PC-3 (cell line): ENCODE data around the gene C9. TPM values are rescaled to one million over a fixed set of nuclear protein-coding genes. Genes with fewer than 3 reads are reported as not detected.

Source experiments
- ATAC-seq: fragments of 200-7000 bp; cut with Tn5 transposase; 2 replicates; pipeline ENCODE4 v1.9.1; 2020; ENCODE audit warnings: mild to moderate bottlenecking, moderate library complexity
- BruUV-seq: library from RNA; stranded (reverse); fragments of 400-500 nt; replicated peaks from 2 replicates; lab custom pipeline; 2021; lab: Mats Ljungman, UMichigan
- CTCF ChIA-PET: fragments of 300-600 bp; sonication (Branson Sonifier 250); formaldehyde crosslinking; loops from one replicate; lab custom pipeline; 2022; ENCODE audit warnings: antibody characterized with exemption; lab: Charles Lee
- POLR2A ChIA-PET: fragments of 300-600 bp; sonication (Branson Sonifier 250); formaldehyde crosslinking; loops from one replicate; lab custom pipeline; 2022; ENCODE audit warnings: antibody characterized with exemption; ENCODE audit not compliant: unreplicated experiment; lab: Charles Lee
- DNase-seq: peaks from one replicate; pipeline ENCODE4 v3.0.0-alpha.2; 2015
- H2AFZ ChIP-seq: fragments of 300-600 bp; sonication (generic); 2 replicates; pipeline ENCODE4 v1.6.0; 2016; ENCODE audit warnings: antibody characterized with exemption, low read length
- H3F3A ChIP-seq: fragments of 300-600 bp; sonication (generic); one replicate; pipeline ENCODE4 v1.6.0; 2017; ENCODE audit warnings: antibody characterized with exemption, low read length, control low read depth, mild to moderate bottlenecking; ENCODE audit not compliant: unreplicated experiment
- H3K27ac ChIP-seq: fragments of 300-600 bp; sonication (generic); 2 replicates; pipeline ENCODE4 v1.5.1; 2016; ENCODE audit warnings: mild to moderate bottlenecking, low read length
- H3K27me3 ChIP-seq: fragments of 300-600 bp; sonication (generic); 2 replicates; pipeline ENCODE4 v1.6.1; 2016; ENCODE audit warnings: low read length, mixed read lengths
- H3K36me3 ChIP-seq: fragments of 300-600 bp; sonication (generic); 2 replicates; pipeline ENCODE4 v1.6.1; 2016; ENCODE audit warnings: low read depth, mixed run types, low read length, mixed read lengths
- H3K4me1 ChIP-seq: fragments of 300-600 bp; sonication (generic); 2 replicates; pipeline ENCODE4 v1.5.1; 2016; ENCODE audit warnings: low read length; ENCODE audit not compliant: insufficient read depth
- H3K4me2 ChIP-seq: fragments of 300-600 bp; sonication (generic); 2 replicates; pipeline ENCODE4 v1.6.0; 2016; ENCODE audit warnings: low read length
- H3K4me3 ChIP-seq: fragments of 300-600 bp; sonication (generic); 2 replicates; pipeline ENCODE4 v1.5.1; 2016; ENCODE audit warnings: mild to moderate bottlenecking, low read length, mixed read lengths
- H3K79me2 ChIP-seq: fragments of 300-600 bp; sonication (generic); 2 replicates; pipeline ENCODE4 v1.6.1; 2017; ENCODE audit warnings: low read length, mixed read lengths
- H3K9ac ChIP-seq: fragments of 300-600 bp; sonication (generic); 2 replicates; pipeline ENCODE4 v1.6.0; 2016; ENCODE audit warnings: mild to moderate bottlenecking, low read length
- H3K9me2 ChIP-seq: fragments of 300-600 bp; sonication (generic); replicated peaks from 2 replicates; pipeline ENCODE4 v1.6.1; 2016; ENCODE audit warnings: mixed run types, low read length, mixed read lengths
- H3K9me3 ChIP-seq: fragments of 300-600 bp; sonication (generic); 2 replicates; pipeline ENCODE4 v1.6.1; 2016; ENCODE audit warnings: low read length, mixed read lengths
- H4K20me1 ChIP-seq: fragments of 300-600 bp; sonication (generic); 2 replicates; pipeline ENCODE4 v1.6.1; 2016; ENCODE audit warnings: low read length, mixed read lengths
- CTCF ChIP-seq: fragments of 300-600 bp; sonication (generic); conservative IDR thresholded peaks from 2 replicates; pipeline ENCODE4 v1.5.1; 2017; ENCODE audit warnings: antibody characterized with exemption, low read depth, mild to moderate bottlenecking, low read length
- EZH2 ChIP-seq: fragments of 300-600 bp; sonication (generic); IDR thresholded peaks from one replicate; pipeline ENCODE4 v1.6.1; 2017; ENCODE audit warnings: antibody characterized with exemption, mild to moderate bottlenecking, low read length; ENCODE audit not compliant: unreplicated experiment
- EZH2phosphoT487 ChIP-seq: fragments of 300-600 bp; sonication (generic); IDR thresholded peaks from 2 replicates; pipeline ENCODE4 v1.6.1; 2018; ENCODE audit warnings: mild to moderate bottlenecking, antibody characterized with exemption, low read length, borderline replicate concordance
- intact Hi-C: fragments of 100-400 bp; cut with micrococcal nuclease; formaldehyde crosslinking; loops from 2 replicates; pipeline ENCODE4 v1.9.0; 2023
- total RNA-seq: library from RNA; depleted of rRNA; stranded (reverse); fragments of >200 nt; gene quantifications from 2 replicates; pipeline ENCODE4 v1.2.3, GENCODE V29; 2014

The C9 gene
- total RNA-seq, 1 experiment from 2014 or later = not detected

- H3K36me3 ChIP-seq = no peaks in the 10 kb centered on the region
- H3K79me2 ChIP-seq = no peaks in the 10 kb centered on the region
- H3K4me3 ChIP-seq = no peak overlapping the region
- TF ChIP-seq CTCF = no peak
- TF ChIP-seq EZH2phosphoT487 = no peak
- TF ChIP-seq EZH2 = no peak
- ChIA-PET POLR2A (no interaction called here), CTCF (no interaction called here)
- no peak overlapping the region for H3K9ac ChIP-seq
- H3K27ac ChIP-seq = no peak overlapping the region
- DNase-seq = no peak
- no peaks in the 10 kb centered on the region for H3K9me3 ChIP-seq
- no peak for ATAC-seq
- no peak overlapping the region for H2AFZ ChIP-seq
- no peaks in the 10 kb centered on the region for H3K27me3 ChIP-seq
- H3K9me2 ChIP-seq = no peaks in the 10 kb centered on the region
- H3K4me1 ChIP-seq = no peaks in the 10 kb centered on the region
- intact Hi-C loops = no loop called here
- BruUV-seq = no TSS peak
- H4K20me1 ChIP-seq = no peaks in the 10 kb centered on the region
- no peak overlapping the region for H3K4me2 ChIP-seq
- no peaks in the 10 kb centered on the region for H3F3A ChIP-seq
Measured at GRCh38 chr5:39331861-39332381, 32.4 kb downstream of the C9 start.

- no TSS peak for BruUV-seq
- CTCF ChIA-PET = no interaction called here
- H3K4me1 ChIP-seq = no peaks in the 10 kb centered on the region
Measured at GRCh38 chr5:39328731-39329130, 35.6 kb downstream of the C9 start.

More at GRCh38 chr5:39328731-39329130, 35.6 kb downstream of the C9 start:
- H3K4me2 ChIP-seq = no peak overlapping the region
- no peak overlapping the region for H3K9ac ChIP-seq
- POLR2A ChIA-PET = no interaction called here
- H3K27me3 ChIP-seq = no peaks in the 10 kb centered on the region
- H3K79me2 ChIP-seq = no peaks in the 10 kb centered on the region
- no peaks in the 10 kb centered on the region for H3K9me2 ChIP-seq
- H3K36me3 ChIP-seq = no peaks in the 10 kb centered on the region
- no peak overlapping the region for H2AFZ ChIP-seq
- no peaks in the 10 kb centered on the region for H3F3A ChIP-seq
- H4K20me1 ChIP-seq = no peaks in the 10 kb centered on the region
- DNase-seq (no peak), ATAC-seq (no peak)
- intact Hi-C loops = no loop called here
- no peaks in the 10 kb centered on the region for H3K9me3 ChIP-seq
- no peak overlapping the region for H3K4me3 ChIP-seq
- no peak overlapping the region for H3K27ac ChIP-seq
- TF ChIP-seq CTCF (no peak), EZH2phosphoT487 (no peak), EZH2 (no peak)
